HL-60 (cell line): ENCODE measurements around the gene PIP5K1A.

Source experiments
- DNase-seq, 2 experiments: peaks; one replicate each; pipeline ENCODE4 v3.0.0-alpha.2; 2010 to 2020; ENCODE audit warnings: low read depth in 1 of 2, low spot score in 1 of 2
- H3K27ac ChIP-seq: fragments of 250-450 bp; sonication (Bioruptor Pico); replicated peaks from 2 replicates; pipeline ENCODE4 v1.5.1; 2020; ENCODE audit warnings: mild to moderate bottlenecking, moderate library complexity
- H3K27me3 ChIP-seq: fragments of 250-450 bp; sonication (Bioruptor Pico); 2 replicates; pipeline ENCODE4 v1.5.1; 2021; ENCODE audit warnings: mild to moderate bottlenecking, moderate library complexity; ENCODE audit not compliant: insufficient read depth, poor library complexity, severe bottlenecking
- H3K4me3 ChIP-seq: replicated peaks from 2 replicates; pipeline ENCODE4 v1.5.1; 2011; ENCODE audit warnings: mild to moderate bottlenecking, control low read depth, low read length; ENCODE audit not compliant: insufficient read depth
- CTCF ChIP-seq: IDR thresholded peaks from one replicate; pipeline ENCODE4 v1.5.1; 2011; ENCODE audit warnings: low read length, control low read depth, inconsistent platforms; ENCODE audit not compliant: insufficient read depth
- GABPA ChIP-seq: IDR thresholded peaks from 2 replicates; pipeline ENCODE4 v1.6.1; 2012; ENCODE audit warnings: low read depth
- POLR2AphosphoS5 ChIP-seq: IDR thresholded peaks from 2 replicates; pipeline ENCODE4 v1.6.1; 2012; ENCODE audit warnings: low read depth
- SPI1 ChIP-seq: IDR thresholded peaks from 2 replicates; pipeline ENCODE4 v1.6.1; 2012; ENCODE audit warnings: low read depth, mild to moderate bottlenecking, borderline replicate concordance
- TF ChIP-seq, protein P1 (sequence below): IDR thresholded peaks from 2 replicates; pipeline ENCODE4 v1.6.1; 2012; ENCODE audit warnings: low read depth; ENCODE audit not compliant: insufficient replicate concordance

Gene PIP5K1A

DNA sequence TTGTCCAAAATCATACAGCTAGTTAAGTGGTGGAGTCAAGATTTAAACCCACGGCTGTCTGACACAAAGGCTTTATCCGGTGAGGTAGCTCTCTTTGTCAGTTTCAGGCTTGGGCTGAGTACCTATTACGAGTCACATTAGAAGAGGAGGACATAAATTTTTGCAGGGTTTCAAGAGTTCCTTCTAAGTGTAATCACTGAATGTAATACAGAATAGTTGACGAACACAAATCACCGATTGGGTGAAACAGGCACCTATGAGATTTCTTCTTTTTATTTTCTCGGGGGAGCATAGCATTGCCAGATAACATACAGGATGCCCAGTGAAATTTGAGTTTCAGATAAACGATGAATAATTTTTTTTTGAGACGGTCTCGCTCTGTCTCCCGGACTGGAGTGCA is 57.0 kb downstream of the PIP5K1A start:
- Histone ChIP-seq H3K27ac (peak overlapping the region; percentile 86), H3K4me3 (peak overlapping the region; percentile 95), H3K27me3 (no peaks in the 10 kb centered on the region)
- no peak for DNase-seq
- no peak for TF ChIP-seq CTCF
- TF ChIP-seq, protein P1, sequence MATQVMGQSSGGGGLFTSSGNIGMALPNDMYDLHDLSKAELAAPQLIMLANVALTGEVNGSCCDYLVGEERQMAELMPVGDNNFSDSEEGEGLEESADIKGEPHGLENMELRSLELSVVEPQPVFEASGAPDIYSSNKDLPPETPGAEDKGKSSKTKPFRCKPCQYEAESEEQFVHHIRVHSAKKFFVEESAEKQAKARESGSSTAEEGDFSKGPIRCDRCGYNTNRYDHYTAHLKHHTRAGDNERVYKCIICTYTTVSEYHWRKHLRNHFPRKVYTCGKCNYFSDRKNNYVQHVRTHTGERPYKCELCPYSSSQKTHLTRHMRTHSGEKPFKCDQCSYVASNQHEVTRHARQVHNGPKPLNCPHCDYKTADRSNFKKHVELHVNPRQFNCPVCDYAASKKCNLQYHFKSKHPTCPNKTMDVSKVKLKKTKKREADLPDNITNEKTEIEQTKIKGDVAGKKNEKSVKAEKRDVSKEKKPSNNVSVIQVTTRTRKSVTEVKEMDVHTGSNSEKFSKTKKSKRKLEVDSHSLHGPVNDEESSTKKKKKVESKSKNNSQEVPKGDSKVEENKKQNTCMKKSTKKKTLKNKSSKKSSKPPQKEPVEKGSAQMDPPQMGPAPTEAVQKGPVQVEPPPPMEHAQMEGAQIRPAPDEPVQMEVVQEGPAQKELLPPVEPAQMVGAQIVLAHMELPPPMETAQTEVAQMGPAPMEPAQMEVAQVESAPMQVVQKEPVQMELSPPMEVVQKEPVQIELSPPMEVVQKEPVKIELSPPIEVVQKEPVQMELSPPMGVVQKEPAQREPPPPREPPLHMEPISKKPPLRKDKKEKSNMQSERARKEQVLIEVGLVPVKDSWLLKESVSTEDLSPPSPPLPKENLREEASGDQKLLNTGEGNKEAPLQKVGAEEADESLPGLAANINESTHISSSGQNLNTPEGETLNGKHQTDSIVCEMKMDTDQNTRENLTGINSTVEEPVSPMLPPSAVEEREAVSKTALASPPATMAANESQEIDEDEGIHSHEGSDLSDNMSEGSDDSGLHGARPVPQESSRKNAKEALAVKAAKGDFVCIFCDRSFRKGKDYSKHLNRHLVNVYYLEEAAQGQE, result no peak
- TF ChIP-seq SPI1, result no peak
- no peak for TF ChIP-seq POLR2AphosphoS5
- TF ChIP-seq GABPA, result no peak

- TF ChIP-seq GABPA (no peak), SPI1 (no peak)
- no peak overlapping the region for H3K4me3 ChIP-seq
- no peak overlapping the region for H3K27ac ChIP-seq
- no peaks in the 10 kb centered on the region for H3K27me3 ChIP-seq
- no peak for DNase-seq
These were observed 61.0 kb downstream of the PIP5K1A start for GRCh38 chr1:151259351-151259750.

DNA sequence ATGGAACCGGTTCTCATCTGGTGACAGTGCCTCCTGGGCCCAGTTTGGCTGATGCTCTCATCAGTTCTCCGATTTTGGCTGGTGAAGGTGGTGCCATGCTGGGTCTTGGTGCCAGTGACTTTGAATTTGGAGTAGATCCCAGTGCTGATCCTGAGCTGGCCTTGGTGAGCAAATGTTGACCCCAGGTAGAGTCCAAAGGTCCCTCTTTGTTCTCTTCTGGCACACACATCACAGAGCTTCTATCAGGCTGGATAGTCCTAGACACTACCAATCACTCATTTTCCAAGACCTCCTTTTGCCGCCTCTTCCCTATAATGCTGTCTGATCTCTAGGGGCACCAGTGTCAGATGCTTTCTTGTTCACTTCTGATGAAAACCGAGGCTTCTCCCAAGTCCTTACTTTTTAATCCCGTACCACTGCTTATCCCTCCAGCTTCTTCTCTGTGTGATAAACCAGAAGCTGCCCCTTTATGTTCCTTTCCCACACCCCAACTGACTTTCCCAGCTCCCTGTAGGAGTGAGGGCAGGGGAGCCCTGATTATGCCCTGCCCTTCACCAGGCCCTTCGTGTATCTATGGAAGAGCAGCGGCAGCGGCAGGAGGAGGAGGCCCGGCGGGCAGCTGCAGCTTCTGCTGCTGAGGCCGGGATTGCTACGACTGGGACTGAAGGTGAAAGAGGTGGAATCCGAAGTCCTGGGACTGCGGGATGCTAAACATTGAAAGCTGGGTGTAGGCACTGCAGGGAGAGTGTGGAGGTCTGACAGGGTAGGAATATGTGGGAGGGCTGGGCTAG is 67.3 kb downstream of the PIP5K1A start:
- DNase-seq, result no peak
- TF ChIP-seq, protein P1, result no peak
- TF ChIP-seq SPI1 (no peak), GABPA (no peak), POLR2AphosphoS5 (no peak), CTCF (no peak)

GRCh38 chr1:151266315-151266714 is 68.0 kb downstream of the PIP5K1A start:
- TF ChIP-seq SPI1 (no peak), POLR2AphosphoS5 (no peak), CTCF (no peak), GABPA (no peak)
- TF ChIP-seq, protein P1, result no peak
- Histone ChIP-seq H3K27ac (no peak overlapping the region), H3K27me3 (no peaks in the 10 kb centered on the region), H3K4me3 (no peak overlapping the region)
- DNase-seq, result no peak

More for the DNA sequence above, 67.3 kb downstream of the PIP5K1A start:
- no peak overlapping the region for H3K27ac ChIP-seq
- no peak overlapping the region for H3K4me3 ChIP-seq
- no peaks in the 10 kb centered on the region for H3K27me3 ChIP-seq
